Panc1 (cell line): ENCODE data around the gene ARHGAP23. TPM values are rescaled to one million over a fixed set of nuclear protein-coding genes. Genes with fewer than 3 reads are reported as not detected.
A peak's percentile ranks its signal among the peaks of the same experiment; 100 is the strongest.

Experiments used
- ATAC-seq: fragments of 200-7000 bp; cut with Tn5 transposase; 2 replicates; pipeline ENCODE4 v1.9.1; 2020; ENCODE audit warnings: mild to moderate bottlenecking, moderate library complexity
- BruUV-seq: library from RNA; stranded (reverse); fragments of 400-500 nt; replicated peaks from 2 replicates; lab custom pipeline; 2021; lab: Mats Ljungman, UMichigan
- CTCF ChIA-PET: fragments of 300-600 bp; sonication (Branson Sonifier 250); formaldehyde crosslinking; loops from one replicate; lab custom pipeline; 2022; ENCODE audit warnings: antibody characterized with exemption; lab: Charles Lee
- POLR2A ChIA-PET: fragments of 300-600 bp; sonication (Branson Sonifier 250); formaldehyde crosslinking; loops from one replicate; lab custom pipeline; 2022; ENCODE audit warnings: antibody characterized with exemption; lab: Charles Lee
- DNase-seq: peaks from one replicate; pipeline ENCODE4 v3.0.0-alpha.2; 2010; ENCODE audit warnings: low read depth, low spot score
- H3K27ac ChIP-seq: 2 replicates; pipeline ENCODE4 v1.5.1; 2011; ENCODE audit warnings: mild to moderate bottlenecking, low read length, inconsistent platforms
- H3K27me3 ChIP-seq: fragments of 200-500 bp; sonication (Bioruptor generic); 2 replicates; pipeline ENCODE4 v1.6.0; 2014; ENCODE audit warnings: low read length, inconsistent platforms; ENCODE audit not compliant: control insufficient read depth, insufficient read depth
- H3K36me3 ChIP-seq: fragments of 200-500 bp; sonication (Bioruptor generic); 2 replicates; pipeline ENCODE4 v1.5.1; 2014; ENCODE audit warnings: inconsistent platforms, mild to moderate bottlenecking, low read length, moderate library complexity; ENCODE audit not compliant: control insufficient read depth, insufficient read depth
- H3K4me1 ChIP-seq: 2 replicates; pipeline ENCODE4 v1.5.1; 2011; ENCODE audit warnings: inconsistent platforms, mild to moderate bottlenecking, low read length, moderate library complexity; ENCODE audit not compliant: control insufficient read depth, insufficient read depth
- H3K4me3 ChIP-seq, 2 experiments: 2 replicates each; pipeline ENCODE4 v1.5.1; 2011 to 2012; ENCODE audit warnings: low read depth in 2 of 2, low read length in 2 of 2, mild to moderate bottlenecking in 2 of 2, inconsistent platforms in 1 of 2, moderate library complexity in 1 of 2
- H3K9me3 ChIP-seq: fragments of 200-500 bp; sonication (Bioruptor generic); 2 replicates; pipeline ENCODE4 v1.5.1; 2014; ENCODE audit warnings: low read depth, mild to moderate bottlenecking, inconsistent platforms, low read length, moderate library complexity; ENCODE audit not compliant: control insufficient read depth, insufficient read depth
- CTCF ChIP-seq: fragments of 450-650 bp; IDR thresholded peaks from 2 replicates; pipeline ENCODE4 v1.5.1; 2017; ENCODE audit warnings: mild to moderate bottlenecking
- TCF7L2 ChIP-seq: IDR thresholded peaks from 2 replicates; pipeline ENCODE4 v1.6.1; 2011; ENCODE audit warnings: mild to moderate bottlenecking, low read depth, low read length, inconsistent platforms
- in situ Hi-C: cut with HindIII; loops from 2 replicates; pipeline ENCODE4 v1.10.0; 2016; ENCODE audit warnings: low sequenced_read_pairs, low pct_unique_long_range_greater_than_20kb
- intact Hi-C: fragments of 100-400 bp; cut with micrococcal nuclease; formaldehyde crosslinking; loops from one replicate; pipeline ENCODE4 v1.10.0; 2022; ENCODE audit not compliant: unreplicated experiment
- total RNA-seq: library from RNA; stranded (reverse); gene quantifications from one replicate; pipeline ENCODE4 v1.2.1, GENCODE V29; 2021; ENCODE audit not compliant: unreplicated experiment
- TF ChIP-seq, protein P1 (sequence below), 2 experiments: IDR thresholded peaks; 2 replicates each; pipeline ENCODE4 v1.6.1; 2011 to 2012; ENCODE audit warnings: low read depth in 2 of 2, control low read depth in 1 of 2, low read length in 1 of 2, mild to moderate bottlenecking in 1 of 2, moderate library complexity in 1 of 2; ENCODE audit not compliant: insufficient read depth in 1 of 2

The ARHGAP23 gene
- total RNA-seq, 1 experiment from 2014 or later: 33.0 TPM

DNA sequence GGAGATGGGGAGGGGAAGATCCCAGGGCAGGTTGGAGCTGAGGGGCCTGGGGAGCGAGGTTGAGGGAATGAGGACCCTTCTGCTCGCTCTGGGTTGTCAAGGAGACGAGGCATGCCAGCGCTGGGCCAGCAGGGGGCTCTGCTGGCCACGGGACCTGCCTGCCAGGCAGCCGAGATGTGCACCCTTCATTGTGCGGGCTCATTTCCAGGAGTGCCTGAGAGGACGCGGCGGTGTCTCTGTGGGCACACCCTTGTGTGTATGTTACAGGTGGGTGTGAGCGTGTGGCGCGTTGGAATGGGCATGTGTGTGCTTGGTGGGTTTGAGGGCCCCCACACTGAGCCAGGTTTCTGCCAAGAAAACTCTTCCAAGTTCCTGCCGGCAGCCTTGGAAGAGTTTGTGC lies 15.9 kb downstream of the ARHGAP23 start:
- intact Hi-C loops: no loop called here
- H3K36me3 ChIP-seq: no peaks in the 10 kb centered on the region
- CTCF ChIA-PET: no interaction called here
- DNase-seq (no peak), ATAC-seq (peak; percentile 93)
- H3K4me1 ChIP-seq: peaks cover 15% of the 10 kb centered on the region
- no peak overlapping the region for H3K4me3 ChIP-seq
- H3K27ac ChIP-seq: no peak overlapping the region
- no peaks in the 10 kb centered on the region for H3K9me3 ChIP-seq
- H3K27me3 ChIP-seq: no peaks in the 10 kb centered on the region
- no TSS peak for BruUV-seq
- POLR2A ChIA-PET: no interaction called here
- in situ Hi-C loops: no loop called here
- TF ChIP-seq, protein P1, sequence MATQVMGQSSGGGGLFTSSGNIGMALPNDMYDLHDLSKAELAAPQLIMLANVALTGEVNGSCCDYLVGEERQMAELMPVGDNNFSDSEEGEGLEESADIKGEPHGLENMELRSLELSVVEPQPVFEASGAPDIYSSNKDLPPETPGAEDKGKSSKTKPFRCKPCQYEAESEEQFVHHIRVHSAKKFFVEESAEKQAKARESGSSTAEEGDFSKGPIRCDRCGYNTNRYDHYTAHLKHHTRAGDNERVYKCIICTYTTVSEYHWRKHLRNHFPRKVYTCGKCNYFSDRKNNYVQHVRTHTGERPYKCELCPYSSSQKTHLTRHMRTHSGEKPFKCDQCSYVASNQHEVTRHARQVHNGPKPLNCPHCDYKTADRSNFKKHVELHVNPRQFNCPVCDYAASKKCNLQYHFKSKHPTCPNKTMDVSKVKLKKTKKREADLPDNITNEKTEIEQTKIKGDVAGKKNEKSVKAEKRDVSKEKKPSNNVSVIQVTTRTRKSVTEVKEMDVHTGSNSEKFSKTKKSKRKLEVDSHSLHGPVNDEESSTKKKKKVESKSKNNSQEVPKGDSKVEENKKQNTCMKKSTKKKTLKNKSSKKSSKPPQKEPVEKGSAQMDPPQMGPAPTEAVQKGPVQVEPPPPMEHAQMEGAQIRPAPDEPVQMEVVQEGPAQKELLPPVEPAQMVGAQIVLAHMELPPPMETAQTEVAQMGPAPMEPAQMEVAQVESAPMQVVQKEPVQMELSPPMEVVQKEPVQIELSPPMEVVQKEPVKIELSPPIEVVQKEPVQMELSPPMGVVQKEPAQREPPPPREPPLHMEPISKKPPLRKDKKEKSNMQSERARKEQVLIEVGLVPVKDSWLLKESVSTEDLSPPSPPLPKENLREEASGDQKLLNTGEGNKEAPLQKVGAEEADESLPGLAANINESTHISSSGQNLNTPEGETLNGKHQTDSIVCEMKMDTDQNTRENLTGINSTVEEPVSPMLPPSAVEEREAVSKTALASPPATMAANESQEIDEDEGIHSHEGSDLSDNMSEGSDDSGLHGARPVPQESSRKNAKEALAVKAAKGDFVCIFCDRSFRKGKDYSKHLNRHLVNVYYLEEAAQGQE (IDR thresholded peaks at IDR 0.05; ENCODE audit: insufficient read depth in 1 of 2, low read depth in 2 of 2, low read length in 1 of 2): no peak
- TF ChIP-seq CTCF: peak; percentile 85

DNA sequence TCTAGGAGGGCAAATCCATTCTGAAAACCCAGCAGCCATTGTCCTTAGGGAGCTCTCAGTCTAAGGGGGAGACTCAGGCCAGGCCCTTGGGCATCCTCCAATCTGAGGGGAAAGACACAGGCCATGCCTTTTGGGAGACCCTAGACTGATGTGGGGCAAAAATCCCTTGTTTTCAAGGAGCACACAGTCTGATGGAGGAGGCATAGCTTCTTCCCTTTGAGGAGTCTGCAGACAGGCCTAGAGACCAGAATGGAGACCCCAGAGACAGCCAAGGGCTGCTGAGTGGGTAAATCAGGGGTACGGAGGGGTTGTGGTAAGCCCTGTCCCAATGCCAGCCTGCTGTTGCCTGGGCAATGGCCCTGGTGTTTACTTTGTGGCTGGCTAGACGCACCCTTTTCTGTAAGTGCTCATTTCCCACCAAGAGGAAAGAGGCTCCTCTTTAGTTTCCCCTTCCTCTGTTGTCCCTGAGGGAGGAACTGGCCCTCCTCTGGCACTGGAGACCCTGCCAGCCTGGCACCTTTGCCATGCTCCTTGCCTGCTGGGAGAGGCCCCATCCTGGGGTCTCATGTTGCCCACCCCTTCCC lies 19.3 kb downstream of the ARHGAP23 start:
- TF ChIP-seq TCF7L2: no peak
- TF ChIP-seq, protein P1 (IDR thresholded peaks at IDR 0.05; ENCODE audit: insufficient read depth in 1 of 2, low read depth in 2 of 2, low read length in 1 of 2): no peak

More for the DNA sequence above, 19.3 kb downstream of the ARHGAP23 start:
- no peak for ATAC-seq
- no peaks in the 10 kb centered on the region for H3K9me3 ChIP-seq
- DNase-seq: no peak
- CTCF ChIA-PET: interaction anchor here (0.6 to 0.8 kb wide), 3 partner anchors 18 to 62 kb away, joined by 4 to 8 read pairs (median 5); no protein-coding TSS in a partner anchor
- H3K36me3 ChIP-seq: no peaks in the 10 kb centered on the region
- peak overlapping the region; percentile 34; the same call in 1 of the 2 replicates for H3K27ac ChIP-seq
- intact Hi-C loops: no loop called here
- H3K4me1 ChIP-seq: peaks cover 35% of the 10 kb centered on the region
- POLR2A ChIA-PET: no interaction called here
- H3K4me3 ChIP-seq: no peak overlapping the region
- in situ Hi-C loops: no loop called here
- BruUV-seq: no TSS peak
- no peaks in the 10 kb centered on the region for H3K27me3 ChIP-seq
